Measurements from ENCODE around the gene EPHB2. TPM values are rescaled to one million over a fixed set of nuclear protein-coding genes. Genes with fewer than 3 reads are reported as not detected.

The EPHB2 gene
- total and polyA plus RNA-seq, 9 donors = 2.5 to 55.1 (median 15.1) TPM

DNA sequence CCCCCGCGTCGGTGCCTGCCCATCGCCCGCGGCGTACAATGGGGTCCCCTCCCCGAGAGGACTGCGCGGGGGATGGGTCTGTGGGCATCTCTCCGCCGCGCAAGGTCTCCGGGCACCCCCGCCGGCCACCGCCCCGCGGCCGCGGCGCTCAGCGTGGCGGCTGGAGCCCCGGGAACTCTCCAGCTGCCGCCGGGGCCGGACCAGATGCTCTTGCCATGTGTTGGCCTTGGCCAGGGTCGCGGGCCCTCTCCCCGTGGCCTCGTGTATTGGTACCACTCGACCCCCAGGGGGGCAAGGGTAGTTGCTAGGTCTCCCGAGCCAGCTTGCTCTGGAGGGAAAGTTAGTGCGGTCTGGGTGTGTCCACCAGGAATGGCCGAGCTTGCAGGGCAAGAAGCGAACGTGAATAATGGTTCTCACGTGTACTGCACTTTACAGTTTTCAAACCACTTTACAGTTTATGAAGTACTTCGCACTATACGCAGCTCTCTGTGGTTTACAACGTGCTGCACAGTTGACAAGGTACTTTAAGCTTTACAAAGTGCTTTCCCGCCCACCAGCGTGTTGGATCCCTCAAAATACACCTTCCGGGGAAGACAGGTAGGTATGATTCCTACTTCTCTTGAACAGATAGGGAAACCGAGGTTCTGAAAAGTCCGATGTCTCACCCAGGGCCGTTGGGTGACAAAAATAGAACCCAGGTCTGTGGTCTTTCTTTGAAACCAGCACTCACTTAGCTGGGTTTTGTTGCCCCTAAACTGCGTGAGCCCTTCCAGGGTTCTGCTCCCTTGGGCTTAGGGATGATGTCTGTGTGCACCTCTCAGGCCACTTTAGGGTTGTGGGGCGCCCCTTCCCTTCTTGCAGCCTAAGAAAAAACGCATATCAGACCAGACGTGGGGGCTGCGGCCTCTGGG lies 1.2 kb downstream of the EPHB2 start:
- peaks cover 9% of the 10 kb centered on the region for H3K4me1 ChIP-seq (ENCODE audit: insufficient read depth)
- intact Hi-C loops (cut with DNase I) = loop anchor here in 1 of 4 donors (5.0 kb wide), 1 partner anchor 150 kb away; no protein-coding TSS in a partner anchor
- peak overlapping the region in 1 of 2 donors; percentile 39 for H3K27ac ChIP-seq
- WGBS, 3 donors = 10 to 16% (median 12%) methylated on average over 46 to 53 of the region's 53 CpGs
- peak in 3 of 5 donors; percentile 46 to 51 (median 50) for DNase-seq
- no peaks in the 10 kb centered on the region for H3K9me3 ChIP-seq
- H3K36me3 ChIP-seq = no peaks in the 10 kb centered on the region
- H3K27me3 ChIP-seq = no peaks in the 10 kb centered on the region
- H3K4me3 ChIP-seq = peak overlapping the region; percentile 33
- TF ChIP-seq EP300 (IDR thresholded peaks at IDR 0.05) (no peak), POLR2A (IDR thresholded peaks at IDR 0.05) (no peak)
- TF ChIP-seq, protein P1, sequence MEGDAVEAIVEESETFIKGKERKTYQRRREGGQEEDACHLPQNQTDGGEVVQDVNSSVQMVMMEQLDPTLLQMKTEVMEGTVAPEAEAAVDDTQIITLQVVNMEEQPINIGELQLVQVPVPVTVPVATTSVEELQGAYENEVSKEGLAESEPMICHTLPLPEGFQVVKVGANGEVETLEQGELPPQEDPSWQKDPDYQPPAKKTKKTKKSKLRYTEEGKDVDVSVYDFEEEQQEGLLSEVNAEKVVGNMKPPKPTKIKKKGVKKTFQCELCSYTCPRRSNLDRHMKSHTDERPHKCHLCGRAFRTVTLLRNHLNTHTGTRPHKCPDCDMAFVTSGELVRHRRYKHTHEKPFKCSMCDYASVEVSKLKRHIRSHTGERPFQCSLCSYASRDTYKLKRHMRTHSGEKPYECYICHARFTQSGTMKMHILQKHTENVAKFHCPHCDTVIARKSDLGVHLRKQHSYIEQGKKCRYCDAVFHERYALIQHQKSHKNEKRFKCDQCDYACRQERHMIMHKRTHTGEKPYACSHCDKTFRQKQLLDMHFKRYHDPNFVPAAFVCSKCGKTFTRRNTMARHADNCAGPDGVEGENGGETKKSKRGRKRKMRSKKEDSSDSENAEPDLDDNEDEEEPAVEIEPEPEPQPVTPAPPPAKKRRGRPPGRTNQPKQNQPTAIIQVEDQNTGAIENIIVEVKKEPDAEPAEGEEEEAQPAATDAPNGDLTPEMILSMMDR (IDR thresholded peaks at IDR 0.05) = no peak

DNA sequence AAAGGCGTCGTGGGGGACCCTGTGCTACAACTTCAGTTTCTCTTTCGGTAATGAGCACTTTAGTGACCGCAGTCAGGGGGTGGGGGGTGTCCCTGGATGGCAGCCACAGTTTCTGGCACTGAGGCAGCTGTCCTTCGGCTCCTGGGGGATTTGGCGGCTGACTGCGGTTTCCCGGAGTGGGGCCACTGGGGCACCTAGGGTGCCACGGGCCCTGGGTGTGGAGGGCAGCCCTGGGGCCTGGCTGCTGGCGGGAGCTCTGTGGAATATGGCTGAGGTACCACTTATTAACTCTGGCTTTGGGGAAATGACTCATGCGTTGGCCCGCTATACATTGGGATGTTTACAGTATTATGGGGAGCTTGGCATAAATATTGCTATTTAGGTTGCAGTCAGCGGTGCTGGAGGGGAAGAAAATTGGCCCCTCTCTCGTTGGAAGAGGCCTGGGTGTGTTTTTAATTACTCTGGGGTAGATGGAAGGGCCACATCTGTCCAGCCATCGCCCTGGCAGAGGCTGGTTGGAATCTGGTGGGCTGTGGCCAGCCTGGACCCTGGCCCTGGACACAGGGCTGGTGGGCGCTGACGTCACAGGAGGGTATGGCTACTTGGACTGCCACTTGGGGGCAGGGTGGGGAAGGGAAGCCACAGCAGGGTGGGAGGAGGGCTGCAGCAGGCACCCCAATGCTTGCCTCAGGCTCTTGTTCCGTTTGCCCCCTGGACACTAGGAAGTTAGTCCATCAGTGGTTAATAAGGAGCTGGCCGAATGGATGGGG lies 2.0 kb downstream of the EPHB2 start:
- TF ChIP-seq POLR2A (IDR thresholded peaks at IDR 0.05) = no peak
- TF ChIP-seq, protein P1 (IDR thresholded peaks at IDR 0.05) = no peak
- no peak for TF ChIP-seq EP300 (IDR thresholded peaks at IDR 0.05)
- DNase-seq = peak in 1 of 5 donors; percentile 45
- 49 to 60% (median 55%) methylated on average over 19 of the region's 19 CpGs for WGBS, 3 donors
- intact Hi-C loops (cut with DNase I) = loop anchor here in 1 of 4 donors (5.0 kb wide), 1 partner anchor 150 kb away; no protein-coding TSS in a partner anchor
- Histone ChIP-seq H3K9me3 (no peaks in the 10 kb centered on the region), H3K4me1 (ENCODE audit: insufficient read depth) (peaks cover 9% of the 10 kb centered on the region), H3K27me3 (no peaks in the 10 kb centered on the region), H3K27ac (peak overlapping the region in 1 of 2 donors; percentile 7), H3K36me3 (no peaks in the 10 kb centered on the region), H3K4me3 (no peak overlapping the region)

DNA sequence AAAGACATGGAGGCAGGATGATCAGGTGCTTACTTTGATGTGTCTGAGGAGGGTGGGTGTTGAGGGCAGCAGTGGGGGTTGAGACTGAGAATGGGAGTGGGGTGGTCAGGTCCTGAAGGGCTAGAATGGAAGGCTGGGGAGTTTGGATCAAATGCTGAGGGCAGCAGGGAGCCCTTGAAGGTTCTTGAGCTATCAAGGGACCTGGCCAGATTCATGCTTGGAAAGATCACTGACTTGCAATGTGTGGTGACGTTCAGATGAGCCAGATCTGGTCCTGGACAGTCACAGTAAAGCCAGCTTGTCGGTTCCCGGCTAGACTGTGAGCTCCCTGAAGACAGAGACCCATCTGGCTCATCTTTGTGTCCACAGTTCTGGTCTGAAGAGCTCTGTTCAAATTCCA lies 3.8 kb downstream of the EPHB2 start:
- intact Hi-C loops (cut with DNase I) = loop anchor here in 1 of 4 donors (5.0 kb wide), 1 partner anchor 148 kb away; no protein-coding TSS in a partner anchor
- H3K36me3 ChIP-seq = no peaks in the 10 kb centered on the region
- 88 to 93% (median 88%) methylated on average over 3 of the region's 3 CpGs for WGBS, 3 donors

More for the DNA sequence above, 3.8 kb downstream of the EPHB2 start:
- Histone ChIP-seq H3K9me3 (no peaks in the 10 kb centered on the region), H3K27me3 (no peaks in the 10 kb centered on the region), H3K4me3 (no peak overlapping the region), H3K27ac (no peak overlapping the region), H3K4me1 (ENCODE audit: insufficient read depth) (peaks cover 9% of the 10 kb centered on the region)
- TF ChIP-seq, protein P1 (IDR thresholded peaks at IDR 0.05) = no peak
- TF ChIP-seq EP300 (IDR thresholded peaks at IDR 0.05) = no peak
- TF ChIP-seq POLR2A (IDR thresholded peaks at IDR 0.05) = no peak
- no peak for DNase-seq
